Left renal pelvis (tissue), 4 donors: Measurements from ENCODE around the gene TBC1D26. TPM values are rescaled to one million over a fixed set of nuclear protein-coding genes. Genes with fewer than 3 reads are reported as not detected.
"Not testable (repeated sequence)": the region's sequence is repeated elsewhere in the genome, so short reads cannot be mapped to it uniquely, and the experiment has no call there.

Source experiments
- DNase-seq, 4 donors: peaks; one replicate each; pipeline ENCODE4 v3.0.0-alpha.2; 2013; ENCODE audit warnings: low read depth in 4 of 4, low spot score in 3 of 4
- polyA plus RNA-seq, 4 donors: library from polyadenylated mRNA; unstranded; fragments of 120-200 nt; gene quantifications; one replicate each; pipeline ENCODE4 v1.2.1, GENCODE V29; 2013; ENCODE audit not compliant: insufficient read length in 4 of 4

TBC1D26 gene
- polyA plus RNA-seq, 4 donors = 0.16 to 1.2 (median 0.34) TPM

- no peak for DNase-seq
These were observed 10.1 kb downstream of the TBC1D26 start for GRCh38 chr17:15742051-15742795.

GRCh38 chr17:15742921-15743320 is 10.8 kb downstream of the TBC1D26 start:
- DNase-seq = no peak

- DNase-seq = no peak
These were observed 12.1 kb downstream of the TBC1D26 start for GRCh38 chr17:15744074-15744676.

- no peak for DNase-seq
These were observed 12.8 kb downstream of the TBC1D26 start for GRCh38 chr17:15744885-15745284.

GRCh38 chr17:15749403-15749802 is 17.3 kb downstream of the TBC1D26 start:
- DNase-seq = not testable (repeated sequence)

GRCh38 chr17:15768865-15769533 is 36.9 kb downstream of the TBC1D26 start:
- DNase-seq = not testable (repeated sequence)

- not testable (repeated sequence) for DNase-seq
These were observed 38.6 kb downstream of the TBC1D26 start for GRCh38 chr17:15770679-15771078.

GRCh38 chr17:15776871-15777270 is 44.8 kb downstream of the TBC1D26 start:
- DNase-seq = no peak

- DNase-seq = no peak
These were observed 45.2 kb downstream of the TBC1D26 start for GRCh38 chr17:15777297-15777696.

- no peak for DNase-seq
These were observed 45.6 kb downstream of the TBC1D26 start for GRCh38 chr17:15777717-15778116.

- no peak for DNase-seq
These were observed 47.0 kb downstream of the TBC1D26 start for GRCh38 chr17:15779119-15779518.

- no peak for DNase-seq
These were observed 48.1 kb downstream of the TBC1D26 start for GRCh38 chr17:15780188-15780587.

GRCh38 chr17:15782866-15783265 is 50.8 kb downstream of the TBC1D26 start:
- DNase-seq = peak in 1 of 4 donors; percentile 32

- DNase-seq = no peak
These were observed 51.4 kb downstream of the TBC1D26 start for GRCh38 chr17:15783461-15783860.

GRCh38 chr17:15784351-15784750 is 52.3 kb downstream of the TBC1D26 start:
- not testable (repeated sequence) for DNase-seq

GRCh38 chr17:15787363-15788075 is 55.4 kb downstream of the TBC1D26 start:
- DNase-seq = not testable (repeated sequence)

- DNase-seq = not testable (repeated sequence)
These were observed 56.3 kb downstream of the TBC1D26 start for GRCh38 chr17:15788365-15788764.
